SU-DHL-6 (cell line): ENCODE measurements around the gene GPR157.
A peak's percentile ranks its signal among the peaks of the same experiment; 100 is the strongest.

Source experiments
- H2AFZ ChIP-seq: fragments of 200-600 bp; sonication (generic); 2 replicates; pipeline ENCODE4 v1.6.1; 2014; ENCODE audit warnings: low read depth, mild to moderate bottlenecking, moderate library complexity, mixed read lengths, antibody characterized with exemption, low read length; ENCODE audit not compliant: severe bottlenecking
- H3F3A ChIP-seq: fragments of 200-600 bp; shearing (Covaris generic); 2 replicates; pipeline ENCODE4 v1.6.0; 2016; ENCODE audit warnings: antibody characterized with exemption, mild to moderate bottlenecking; ENCODE audit not compliant: insufficient read depth
- H3K27ac ChIP-seq: fragments of 200-600 bp; sonication (generic); 2 replicates; pipeline ENCODE4 v1.5.1; 2016; ENCODE audit warnings: low read depth, mild to moderate bottlenecking, low read length, moderate library complexity, mixed read lengths
- H3K27me3 ChIP-seq: fragments of 200-600 bp; sonication (generic), shearing (Covaris generic); 2 replicates; pipeline ENCODE4 v1.6.0; 2014; ENCODE audit warnings: mild to moderate bottlenecking, low read length
- H3K36me3 ChIP-seq: fragments of 200-600 bp; sonication (generic); 2 replicates; pipeline ENCODE4 v1.6.1; 2014; ENCODE audit warnings: mild to moderate bottlenecking, low read length, mixed read lengths
- H3K4me2 ChIP-seq: fragments of 300-600, 200-600 bp; shearing (Covaris generic), sonication (generic); 2 replicates; pipeline ENCODE4 v1.6.0; 2014; ENCODE audit warnings: low read length, low read depth, mild to moderate bottlenecking; ENCODE audit not compliant: poor library complexity, severe bottlenecking
- H3K4me3 ChIP-seq: fragments of 200-600 bp; sonication (generic); 2 replicates; pipeline ENCODE4 v1.5.1; 2014; ENCODE audit warnings: antibody characterized with exemption, low read length, mild to moderate bottlenecking, mixed read lengths; ENCODE audit not compliant: insufficient read depth, poor library complexity, severe bottlenecking
- H3K79me2 ChIP-seq: fragments of 200-600 bp; sonication (generic); 2 replicates; pipeline ENCODE4 v1.6.1; 2014; ENCODE audit warnings: mild to moderate bottlenecking, low read length, moderate library complexity; ENCODE audit not compliant: insufficient read depth
- H3K9ac ChIP-seq: fragments of 200-600 bp; sonication (generic); 2 replicates; pipeline ENCODE4 v1.7.0; 2014; ENCODE audit warnings: mild to moderate bottlenecking, low read length
- H3K9me2 ChIP-seq: fragments of 200-600 bp; sonication (generic); replicated peaks from 2 replicates; pipeline ENCODE4 v1.6.1; 2014; ENCODE audit warnings: low read length; ENCODE audit not compliant: insufficient read depth
- H3K9me3 ChIP-seq: fragments of 200-600 bp; sonication (generic); 2 replicates; pipeline ENCODE4 v1.6.1; 2014; ENCODE audit warnings: low read length, mixed read lengths; ENCODE audit not compliant: insufficient read depth
- H4K20me1 ChIP-seq: fragments of 200-600 bp; sonication (generic); 2 replicates; pipeline ENCODE4 v1.6.1; 2014; ENCODE audit warnings: low read depth, mild to moderate bottlenecking, antibody characterized with exemption, low read length, moderate library complexity, mixed read lengths
- CTCF ChIP-seq: fragments of 200-600 bp; sonication (generic); IDR thresholded peaks from one replicate; pipeline ENCODE4 v1.5.1; 2017; ENCODE audit warnings: antibody characterized with exemption, mild to moderate bottlenecking, low read length, moderate library complexity; ENCODE audit not compliant: insufficient read depth, poor library complexity, severe bottlenecking
- EZH2phosphoT487 ChIP-seq: fragments of 200-600 bp; sonication (generic), shearing (Covaris generic); conservative IDR thresholded peaks from 2 replicates; pipeline ENCODE4 v1.6.1; 2018; ENCODE audit warnings: mild to moderate bottlenecking, antibody characterized with exemption, low read length, moderate library complexity, mixed read lengths

GPR157 gene

GRCh38 chr1:9078015-9078751, 50.7 kb downstream of the GPR157 start:
- H3F3A ChIP-seq: peaks cover 15% of the 10 kb centered on the region; the same call in 1 of the 2 replicates
- no peaks in the 10 kb centered on the region for H3K9me2 ChIP-seq
- H2AFZ ChIP-seq: no peak overlapping the region
- no peaks in the 10 kb centered on the region for H4K20me1 ChIP-seq
- H3K4me2 ChIP-seq: peak overlapping the region; percentile 7
- H3K9ac ChIP-seq: no peak overlapping the region
- H3K79me2 ChIP-seq: no peaks in the 10 kb centered on the region
- H3K4me3 ChIP-seq: no peak overlapping the region
- no peaks in the 10 kb centered on the region for H3K27me3 ChIP-seq
- H3K9me3 ChIP-seq: no peaks in the 10 kb centered on the region
- H3K27ac ChIP-seq: peak overlapping the region; percentile 82
- no peaks in the 10 kb centered on the region for H3K36me3 ChIP-seq
- no peak for TF ChIP-seq CTCF

GRCh38 chr1:9075022-9075421, 53.9 kb downstream of the GPR157 start:
- peak overlapping the region; percentile 65 for H3K27ac ChIP-seq
- H4K20me1 ChIP-seq: no peaks in the 10 kb centered on the region
- no peaks in the 10 kb centered on the region for H3K27me3 ChIP-seq
- H3K9me3 ChIP-seq: no peaks in the 10 kb centered on the region
- H3K4me3 ChIP-seq: no peak overlapping the region
- H3K79me2 ChIP-seq: no peaks in the 10 kb centered on the region
- H3K36me3 ChIP-seq: no peaks in the 10 kb centered on the region
- TF ChIP-seq CTCF: no peak
- H3K4me2 ChIP-seq: peak overlapping the region; percentile 42
- no peak overlapping the region for H3K9ac ChIP-seq
- H3F3A ChIP-seq: peaks cover 9% of the 10 kb centered on the region; the same call in 1 of the 2 replicates
- no peaks in the 10 kb centered on the region for H3K9me2 ChIP-seq
- no peak overlapping the region for H2AFZ ChIP-seq

- Histone ChIP-seq H3K27ac (no peak overlapping the region), H3F3A (peaks cover 11% of the 10 kb centered on the region), H3K9me3 (no peaks in the 10 kb centered on the region), H3K9ac (no peak overlapping the region), H3K27me3 (no peaks in the 10 kb centered on the region), H2AFZ (no peak overlapping the region), H3K4me2 (no peak overlapping the region), H3K79me2 (no peaks in the 10 kb centered on the region), H3K4me3 (no peak overlapping the region), H3K9me2 (no peaks in the 10 kb centered on the region), H3K36me3 (no peaks in the 10 kb centered on the region), H4K20me1 (no peaks in the 10 kb centered on the region)
- TF ChIP-seq CTCF: no peak
- no peak for TF ChIP-seq EZH2phosphoT487
Observed at GRCh38 chr1:9073143-9073542, 55.8 kb downstream of the GPR157 start.
